ENCODE data around the gene CPA1. TPM values are rescaled to one million over a fixed set of nuclear protein-coding genes. Genes with fewer than 3 reads are reported as not detected.

Gene CPA1
- total and polyA plus RNA-seq, 9 of the 15 experiments (the other 6 are each of a cell fraction or from before 2014, with no cell fraction given) = 6.5 TPM; not detected in 8

- TF ChIP-seq ZBTB12 (CRISPR knock-in tag; IDR thresholded peaks at IDR 0.05) (no peak), ZNF507 (tag; conservative IDR thresholded peaks at IDR 0.05) (no peak), MGA (IDR thresholded peaks at IDR 0.05) (peak; percentile 77), ZNF184 (CRISPR knock-in tag; IDR thresholded peaks at IDR 0.05) (no peak), NUFIP1 (IDR thresholded peaks at IDR 0.05; ENCODE audit: partially characterized antibody) (no peak), SNIP1 (IDR thresholded peaks at IDR 0.05; ENCODE audit: low read depth) (no peak), CHCHD3 (CRISPR knock-in tag; IDR thresholded peaks at IDR 0.05) (no peak), PRDM10 (IDR thresholded peaks at IDR 0.05; ENCODE audit: partially characterized antibody) (no peak)
Measured at GRCh38 chr7:130367088-130367755, 13.1 kb upstream of the CPA1 start (continued).

All from K562 (cell line).